ENCODE results near the gene BAZ2B.
"Not testable (repeated sequence)": the region's sequence is repeated elsewhere in the genome, so short reads cannot be mapped to it uniquely, and the experiment has no call there.

BAZ2B gene

DNA sequence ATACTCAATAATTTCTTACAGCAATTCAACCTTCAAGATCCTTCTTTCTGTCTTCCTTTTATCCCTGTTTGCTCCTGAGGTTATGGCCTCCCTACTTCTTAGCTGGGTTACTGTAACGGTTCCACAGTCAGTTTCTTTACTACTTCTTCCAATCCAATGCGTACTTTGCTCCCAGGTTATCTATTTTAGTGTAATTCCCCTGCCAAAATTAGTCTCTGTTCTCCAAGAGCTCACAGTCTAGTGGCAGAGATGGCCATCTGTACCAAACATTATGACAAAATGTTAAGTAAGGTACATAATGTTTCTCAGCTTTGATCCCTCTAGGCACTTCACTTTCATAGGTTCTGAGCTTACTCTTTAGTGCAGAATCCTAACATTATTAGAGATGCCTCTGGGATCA is 244.8 kb downstream of the BAZ2B start:
- peaks cover 14 to 53% of the 10 kb centered on the region in 2 donors for H3K36me3 ChIP-seq (ENCODE audit: control insufficient read depth in 1 of 2, insufficient read depth in 2 of 2, low read length in 2 of 2)
- no peak overlapping the region for H3K9ac ChIP-seq (ENCODE audit: low read depth in 1 of 2, low read length in 2 of 2)

GRCh38 chr2:159366538-159366937 is 249.8 kb downstream of the BAZ2B start:
- H3K9me3 ChIP-seq (ENCODE audit: control insufficient read depth in 1 of 2, low read length in 2 of 2), result no peaks in the 10 kb centered on the region
- H3K4me1 ChIP-seq (ENCODE audit: control insufficient read depth in 1 of 2, insufficient read depth in 2 of 2, low read length in 2 of 2), result peaks cover 8 to 10% of the 10 kb centered on the region in 2 donors
- H3K27me3 ChIP-seq (ENCODE audit: control insufficient read depth in 1 of 2, insufficient read depth in 2 of 2, low read length in 2 of 2), result no peaks in the 10 kb centered on the region
- H3K4me3 ChIP-seq (ENCODE audit: low read depth in 1 of 2, low read length in 2 of 2), result no peak overlapping the region
- no peak overlapping the region for H3K9ac ChIP-seq (ENCODE audit: low read depth in 1 of 2, low read length in 2 of 2)
- H3K27ac ChIP-seq (ENCODE audit: low read depth, low read length), result no peak overlapping the region
- peaks cover 4 to 69% of the 10 kb centered on the region in 2 donors for H3K36me3 ChIP-seq (ENCODE audit: control insufficient read depth in 1 of 2, insufficient read depth in 2 of 2, low read length in 2 of 2)

More for the DNA sequence above, 244.8 kb downstream of the BAZ2B start:
- Histone ChIP-seq H3K27me3 (ENCODE audit: control insufficient read depth in 1 of 2, insufficient read depth in 2 of 2, low read length in 2 of 2) (no peaks in the 10 kb centered on the region), H3K9me3 (ENCODE audit: control insufficient read depth in 1 of 2, low read length in 2 of 2) (no peaks in the 10 kb centered on the region), H3K27ac (ENCODE audit: low read depth, low read length) (no peak overlapping the region), H3K4me3 (ENCODE audit: low read depth in 1 of 2, low read length in 2 of 2) (no peak overlapping the region), H3K4me1 (ENCODE audit: control insufficient read depth in 1 of 2, insufficient read depth in 2 of 2, low read length in 2 of 2) (no peaks in the 10 kb centered on the region)

DNA sequence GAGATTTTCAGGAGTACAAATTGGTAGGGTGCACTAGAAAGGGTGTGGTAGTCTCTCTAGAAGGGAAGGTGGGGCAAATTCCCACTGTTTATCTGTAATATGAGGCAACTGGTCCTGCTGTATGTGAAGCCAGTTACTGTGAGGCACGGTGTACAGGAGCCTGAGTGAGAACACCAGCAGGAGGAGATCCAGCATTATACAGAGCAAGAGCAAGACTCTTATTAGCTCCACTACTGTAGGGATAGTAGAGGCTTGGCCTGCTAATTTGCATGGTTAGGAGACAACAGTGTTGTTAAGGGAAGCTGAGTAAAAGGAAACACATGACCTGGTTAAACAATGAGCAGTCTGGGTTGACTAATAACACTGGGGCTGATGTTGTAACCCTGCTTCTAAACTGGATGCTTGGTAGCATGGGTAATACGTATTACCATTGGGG is 253.5 kb downstream of the BAZ2B start:
- Histone ChIP-seq H3K9ac (ENCODE audit: low read depth in 1 of 2, low read length in 2 of 2) (no peak overlapping the region), H3K36me3 (ENCODE audit: control insufficient read depth in 1 of 2, insufficient read depth in 2 of 2, low read length in 2 of 2) (peaks cover 3 to 47% of the 10 kb centered on the region in 2 donors), H3K27ac (ENCODE audit: low read depth, low read length) (no peak overlapping the region), H3K27me3 (ENCODE audit: control insufficient read depth in 1 of 2, insufficient read depth in 2 of 2, low read length in 2 of 2) (no peaks in the 10 kb centered on the region), H3K4me3 (ENCODE audit: low read depth in 1 of 2, low read length in 2 of 2) (no peak overlapping the region), H3K9me3 (ENCODE audit: control insufficient read depth in 1 of 2, low read length in 2 of 2) (no peaks in the 10 kb centered on the region), H3K4me1 (ENCODE audit: control insufficient read depth in 1 of 2, insufficient read depth in 2 of 2, low read length in 2 of 2) (peaks cover 8 to 10% of the 10 kb centered on the region in 2 donors)

GRCh38 chr2:159362094-159362493 is 254.3 kb downstream of the BAZ2B start:
- no peak overlapping the region for H3K9ac ChIP-seq (ENCODE audit: low read depth in 1 of 2, low read length in 2 of 2)
- peaks cover 8 to 10% of the 10 kb centered on the region in 2 donors for H3K4me1 ChIP-seq (ENCODE audit: control insufficient read depth in 1 of 2, insufficient read depth in 2 of 2, low read length in 2 of 2)
- peaks cover 3 to 42% of the 10 kb centered on the region in 2 donors for H3K36me3 ChIP-seq (ENCODE audit: control insufficient read depth in 1 of 2, insufficient read depth in 2 of 2, low read length in 2 of 2)
- no peaks in the 10 kb centered on the region for H3K9me3 ChIP-seq (ENCODE audit: control insufficient read depth in 1 of 2, low read length in 2 of 2)
- H3K27me3 ChIP-seq (ENCODE audit: control insufficient read depth in 1 of 2, insufficient read depth in 2 of 2, low read length in 2 of 2), result no peaks in the 10 kb centered on the region
- H3K4me3 ChIP-seq (ENCODE audit: low read depth in 1 of 2, low read length in 2 of 2), result no peak overlapping the region
- no peak overlapping the region for H3K27ac ChIP-seq (ENCODE audit: low read depth, low read length)

DNA sequence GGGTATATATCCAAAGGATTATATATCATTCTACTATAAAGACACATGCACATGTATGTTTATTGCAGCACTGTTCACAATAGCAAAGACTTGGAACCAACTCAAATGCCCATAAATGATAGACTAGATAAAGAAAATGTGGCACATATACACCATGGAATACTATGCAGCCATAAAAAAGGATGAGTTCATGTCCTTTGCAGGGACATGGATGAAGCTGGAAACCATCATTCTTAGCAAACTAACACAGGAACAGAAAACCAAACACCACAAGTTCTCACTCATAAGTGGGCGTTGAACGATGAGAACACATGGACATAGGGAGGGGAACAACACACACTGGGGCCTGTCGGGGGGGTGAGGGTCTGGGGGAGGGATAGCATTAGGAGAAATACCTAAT is 254.7 kb downstream of the BAZ2B start:
- H3K4me1 ChIP-seq (ENCODE audit: control insufficient read depth in 1 of 2, insufficient read depth in 2 of 2, low read length in 2 of 2); H3K4me3 ChIP-seq (ENCODE audit: low read depth in 1 of 2, low read length in 2 of 2); H3K27ac ChIP-seq (ENCODE audit: low read depth, low read length); H3K27me3 ChIP-seq (ENCODE audit: control insufficient read depth in 1 of 2, insufficient read depth in 2 of 2, low read length in 2 of 2); H3K9ac ChIP-seq (ENCODE audit: low read depth in 1 of 2, low read length in 2 of 2); H3K9me3 ChIP-seq (ENCODE audit: control insufficient read depth in 1 of 2, low read length in 2 of 2): not testable (repeated sequence)
- peaks cover 0 to 42% of the 10 kb centered on the region in 2 donors for H3K36me3 ChIP-seq (ENCODE audit: control insufficient read depth in 1 of 2, insufficient read depth in 2 of 2, low read length in 2 of 2)

GRCh38 chr2:159356053-159356554 is 260.2 kb downstream of the BAZ2B start:
- Histone ChIP-seq H3K27me3 (ENCODE audit: control insufficient read depth in 1 of 2, insufficient read depth in 2 of 2, low read length in 2 of 2) (no peaks in the 10 kb centered on the region), H3K9ac (ENCODE audit: low read depth in 1 of 2, low read length in 2 of 2) (no peak overlapping the region), H3K4me1 (ENCODE audit: control insufficient read depth in 1 of 2, insufficient read depth in 2 of 2, low read length in 2 of 2) (no peaks in the 10 kb centered on the region), H3K27ac (ENCODE audit: low read depth, low read length) (no peak overlapping the region), H3K36me3 (ENCODE audit: control insufficient read depth in 1 of 2, insufficient read depth in 2 of 2, low read length in 2 of 2) (peaks cover 7 to 29% of the 10 kb centered on the region in 2 donors), H3K4me3 (ENCODE audit: low read depth in 1 of 2, low read length in 2 of 2) (no peak overlapping the region), H3K9me3 (ENCODE audit: control insufficient read depth in 1 of 2, low read length in 2 of 2) (no peaks in the 10 kb centered on the region)

DNA sequence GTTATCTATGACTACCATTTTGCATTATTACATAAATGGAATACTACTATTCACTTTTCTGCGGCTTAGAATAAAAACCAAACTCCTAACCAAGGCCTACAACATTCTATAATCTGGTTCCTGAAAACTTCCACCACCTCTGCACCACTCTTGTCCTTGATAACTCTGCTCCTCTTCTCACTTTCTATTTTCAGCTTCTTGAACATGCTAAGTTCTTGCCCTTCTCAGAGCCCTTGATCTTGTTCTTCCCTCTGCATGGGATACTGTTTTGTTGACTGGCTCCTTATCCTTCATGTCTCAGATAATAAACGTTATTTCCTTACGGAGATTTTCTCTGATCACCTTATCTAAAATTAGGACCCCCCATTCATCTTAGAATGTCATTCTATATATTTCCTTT is 264.4 kb downstream of the BAZ2B start:
- H3K4me3 ChIP-seq (ENCODE audit: low read depth in 1 of 2, low read length in 2 of 2), result no peak overlapping the region
- H3K27me3 ChIP-seq (ENCODE audit: control insufficient read depth in 1 of 2, insufficient read depth in 2 of 2, low read length in 2 of 2), result no peaks in the 10 kb centered on the region
- H3K36me3 ChIP-seq (ENCODE audit: control insufficient read depth in 1 of 2, insufficient read depth in 2 of 2, low read length in 2 of 2), result peaks cover 16 to 55% of the 10 kb centered on the region in 2 donors
- no peak overlapping the region for H3K9ac ChIP-seq (ENCODE audit: low read depth in 1 of 2, low read length in 2 of 2)
- H3K4me1 ChIP-seq (ENCODE audit: control insufficient read depth in 1 of 2, insufficient read depth in 2 of 2, low read length in 2 of 2), result no peaks in the 10 kb centered on the region
- H3K27ac ChIP-seq (ENCODE audit: low read depth, low read length), result no peak overlapping the region
- no peaks in the 10 kb centered on the region for H3K9me3 ChIP-seq (ENCODE audit: control insufficient read depth in 1 of 2, low read length in 2 of 2)

DNA sequence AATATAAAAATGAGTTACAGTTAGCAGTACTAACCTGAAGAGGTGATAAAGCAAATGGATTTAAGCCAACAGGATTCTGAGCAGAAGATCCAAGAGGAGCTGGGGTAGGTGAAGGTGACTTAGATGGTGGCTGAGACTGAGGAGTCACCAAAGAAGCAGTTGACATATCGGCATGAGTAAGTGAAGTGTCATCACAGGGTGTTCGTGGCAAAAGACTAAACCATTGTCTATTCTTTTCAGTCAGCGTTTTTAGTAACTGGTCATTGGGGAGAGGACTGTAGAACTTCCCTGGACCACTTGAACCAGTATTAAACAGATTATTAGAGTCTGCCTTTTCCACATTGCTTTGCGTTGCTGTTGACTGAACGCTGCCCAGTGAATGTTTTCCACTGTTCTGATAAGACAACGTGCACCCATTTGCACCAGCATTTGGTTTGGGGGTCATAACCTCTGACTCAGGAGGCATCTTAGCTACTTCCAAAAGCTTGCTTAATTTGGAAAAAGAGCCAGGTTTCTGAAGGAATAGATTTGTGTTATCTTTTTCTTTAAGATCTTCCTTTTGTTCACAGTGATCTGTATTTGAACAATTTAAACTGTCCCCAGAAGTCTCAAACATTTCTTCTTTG is 266.6 kb downstream of the BAZ2B start:
- Histone ChIP-seq H3K4me3 (ENCODE audit: low read depth in 1 of 2, low read length in 2 of 2) (no peak overlapping the region), H3K27me3 (ENCODE audit: control insufficient read depth in 1 of 2, insufficient read depth in 2 of 2, low read length in 2 of 2) (no peaks in the 10 kb centered on the region), H3K9me3 (ENCODE audit: control insufficient read depth in 1 of 2, low read length in 2 of 2) (no peaks in the 10 kb centered on the region), H3K36me3 (ENCODE audit: control insufficient read depth in 1 of 2, insufficient read depth in 2 of 2, low read length in 2 of 2) (peaks cover 11 to 36% of the 10 kb centered on the region in 2 donors), H3K9ac (ENCODE audit: low read depth in 1 of 2, low read length in 2 of 2) (no peak overlapping the region), H3K4me1 (ENCODE audit: control insufficient read depth in 1 of 2, insufficient read depth in 2 of 2, low read length in 2 of 2) (no peaks in the 10 kb centered on the region), H3K27ac (ENCODE audit: low read depth, low read length) (no peak overlapping the region)

- Histone ChIP-seq H3K4me1 (ENCODE audit: control insufficient read depth in 1 of 2, insufficient read depth in 2 of 2, low read length in 2 of 2) (no peaks in the 10 kb centered on the region), H3K27me3 (ENCODE audit: control insufficient read depth in 1 of 2, insufficient read depth in 2 of 2, low read length in 2 of 2) (no peaks in the 10 kb centered on the region), H3K9me3 (ENCODE audit: control insufficient read depth in 1 of 2, low read length in 2 of 2) (no peaks in the 10 kb centered on the region), H3K27ac (ENCODE audit: low read depth, low read length) (no peak overlapping the region), H3K36me3 (ENCODE audit: control insufficient read depth in 1 of 2, insufficient read depth in 2 of 2, low read length in 2 of 2) (peaks cover 8 to 31% of the 10 kb centered on the region in 2 donors), H3K9ac (ENCODE audit: low read depth in 1 of 2, low read length in 2 of 2) (no peak overlapping the region), H3K4me3 (ENCODE audit: low read depth in 1 of 2, low read length in 2 of 2) (no peak overlapping the region)
Measured at GRCh38 chr2:159326569-159327255, 289.6 kb downstream of the BAZ2B start.

GRCh38 chr2:159322419-159322818 is 293.9 kb downstream of the BAZ2B start:
- Histone ChIP-seq H3K9ac (ENCODE audit: low read depth in 1 of 2, low read length in 2 of 2) (no peak overlapping the region), H3K4me3 (ENCODE audit: low read depth in 1 of 2, low read length in 2 of 2) (no peak overlapping the region), H3K4me1 (ENCODE audit: control insufficient read depth in 1 of 2, insufficient read depth in 2 of 2, low read length in 2 of 2) (no peaks in the 10 kb centered on the region), H3K9me3 (ENCODE audit: control insufficient read depth in 1 of 2, low read length in 2 of 2) (no peaks in the 10 kb centered on the region), H3K27ac (ENCODE audit: low read depth, low read length) (no peak overlapping the region), H3K27me3 (ENCODE audit: control insufficient read depth in 1 of 2, insufficient read depth in 2 of 2, low read length in 2 of 2) (no peaks in the 10 kb centered on the region), H3K36me3 (ENCODE audit: control insufficient read depth in 1 of 2, insufficient read depth in 2 of 2, low read length in 2 of 2) (peaks cover 4 to 27% of the 10 kb centered on the region in 2 donors)

All from duodenal mucosa (tissue), 2 donors.